ENCODE measurements around the gene PDCD7. TPM values are rescaled to one million over a fixed set of nuclear protein-coding genes. Genes with fewer than 3 reads are reported as not detected.

Gene PDCD7
- polyA plus RNA-seq = 7.5 and 9.9 TPM in 2 replicates

GRCh38 chr15:65133548-65134200, at the start of gene PDCD7:
Gene PDCD7 (minus strand): TSS chr15:65133808. CDS start chr15:65133781, 27 bp downstream.

GRCh38 chr15:65115086-65115485, 18.5 kb downstream of the PDCD7 start, which contains the start of gene UBAP1L:
Gene UBAP1L (minus strand): TSS chr15:65115200. CDS start chr15:65106215, 8,985 bp downstream.

GRCh38 chr15:65076486-65077290, 56.9 kb downstream of the PDCD7 start, which contains the start of gene KBTBD13:
Gene KBTBD13 (plus strand): TSS chr15:65076746. CDS start chr15:65076816, 70 bp downstream.

GRCh38 chr15:65067645-65068402, 65.8 kb downstream of the PDCD7 start, which contains the start of gene RASL12:
Gene RASL12 (minus strand): TSS chr15:65067991. CDS start chr15:65067835, 156 bp downstream.

Other genes starting within 250 kb of the PDCD7 start
- gene ANKDD1A, start 221.9 kb downstream of the PDCD7 start, polyA plus RNA-seq = 6.2 and 13.6 TPM in 2 replicates
- 90.9 and 93.8 TPM in 2 replicates for gene SPG21, start 143.9 kb downstream of the PDCD7 start, polyA plus RNA-seq
- gene MTFMT, start 104.2 kb downstream of the PDCD7 start, polyA plus RNA-seq = 7.0 and 8.0 TPM in 2 replicates
- gene SLC51B, start 88.4 kb downstream of the PDCD7 start, polyA plus RNA-seq = not detected in 2 replicates
- gene RASL12, start 65.8 kb downstream of the PDCD7 start, polyA plus RNA-seq = not detected in 2 replicates
- gene KBTBD13, start 57.1 kb downstream of the PDCD7 start, polyA plus RNA-seq = not detected in 2 replicates
- gene UBAP1L, start 18.6 kb downstream of the PDCD7 start, polyA plus RNA-seq = 2.3 and 2.7 TPM in 2 replicates
- 22.3 and 27.2 TPM in 2 replicates for gene CLPX, start 51.5 kb upstream of the PDCD7 start, polyA plus RNA-seq
- not detected in 2 replicates for gene CILP, start 77.7 kb upstream of the PDCD7 start, polyA plus RNA-seq
- 1.7 TPM in 2 replicates for gene PARP16, start 153.1 kb upstream of the PDCD7 start, polyA plus RNA-seq
- gene RNU5A-1, start 162.2 kb upstream of the PDCD7 start, polyA plus RNA-seq = not detected in 2 replicates
- not detected in 2 replicates for gene RNU5B-1, start 170.9 kb upstream of the PDCD7 start, polyA plus RNA-seq
- not detected in 2 replicates for gene IGDCC3, start 244.2 kb upstream of the PDCD7 start, polyA plus RNA-seq

Measured in Purkinje cell (primary cell).